Dedifferentiated amniotic fluid mesenchymal stem cell (primary cell): Measurements from ENCODE around the gene PRAF2.

Experiments
- DNase-seq: peaks from one replicate; pipeline ENCODE4 v3.0.0-alpha.2; 2016; ENCODE audit errors: extremely low spot score

Gene PRAF2

DNA sequence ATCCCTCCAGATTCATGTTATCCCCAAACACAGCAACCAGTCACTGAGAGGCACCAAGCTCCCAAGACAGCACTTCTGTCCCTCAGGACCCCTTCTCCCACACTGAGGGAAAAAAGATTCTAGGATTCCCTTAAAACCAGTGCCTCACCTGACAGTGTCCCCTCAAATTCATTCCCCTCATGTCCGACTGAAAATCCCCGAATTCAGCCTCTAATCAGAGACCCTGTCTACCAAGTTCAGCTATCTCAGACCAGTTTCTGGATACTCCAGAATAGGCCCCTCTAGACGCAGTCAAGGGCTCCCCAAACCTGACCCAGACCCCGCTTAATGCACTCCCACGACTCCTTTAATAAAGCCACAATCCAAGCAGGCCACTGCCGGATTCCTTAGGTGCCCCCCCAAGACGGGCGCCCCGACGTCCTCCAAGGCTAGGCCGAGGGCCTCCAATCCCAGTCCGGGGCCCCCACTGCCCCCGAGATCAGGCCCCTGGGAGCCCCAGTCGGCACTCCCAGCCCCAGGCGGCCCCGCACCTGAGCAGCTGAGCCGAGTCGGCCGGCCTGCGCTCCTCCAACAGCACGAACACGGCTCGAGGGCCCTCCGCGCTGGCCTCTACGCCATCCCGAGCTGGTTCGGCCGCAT, 31.1 kb downstream of the PRAF2 start:
- DNase-seq: no peak

DNA sequence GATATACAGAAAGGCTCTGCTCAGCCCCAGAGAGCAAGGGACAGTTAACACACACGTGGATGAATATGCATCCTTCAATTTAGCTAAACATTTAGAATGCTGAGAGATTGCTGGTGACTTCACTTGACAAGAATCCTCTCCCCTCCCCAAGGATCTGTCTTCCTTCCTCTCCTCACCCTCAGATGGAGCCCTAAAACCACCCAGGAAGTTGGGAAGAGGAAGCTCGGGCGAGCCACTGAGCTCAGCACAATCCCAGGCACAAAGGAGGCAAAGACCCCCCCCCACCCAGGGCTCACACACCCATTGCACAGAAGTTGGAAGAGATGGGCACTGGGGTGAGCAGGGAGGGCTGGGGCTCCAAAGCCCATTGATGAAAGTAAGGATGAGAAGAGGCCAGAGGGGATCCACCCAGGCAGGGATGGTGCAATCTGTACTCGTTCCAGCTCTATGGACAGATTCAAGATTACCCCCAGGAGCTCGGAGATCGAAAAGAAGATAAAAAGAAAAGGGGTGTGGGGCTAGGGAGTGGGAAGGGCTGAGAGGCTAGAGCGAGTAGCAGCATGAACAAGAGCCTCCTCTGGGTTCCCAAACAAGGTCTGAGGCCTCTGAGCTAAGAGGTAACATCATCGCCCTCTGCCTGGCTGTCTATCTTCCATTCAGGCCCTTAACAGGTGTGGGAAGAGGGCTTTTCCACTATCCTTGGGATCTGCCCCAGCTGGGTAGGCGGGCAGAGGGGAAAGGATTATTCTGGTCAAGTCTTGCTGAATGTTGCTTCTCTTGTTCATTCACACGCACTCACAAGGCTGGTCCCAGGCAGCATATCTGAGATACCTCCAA, 31.8 kb downstream of the PRAF2 start:
- DNase-seq: peak; percentile 26

DNA sequence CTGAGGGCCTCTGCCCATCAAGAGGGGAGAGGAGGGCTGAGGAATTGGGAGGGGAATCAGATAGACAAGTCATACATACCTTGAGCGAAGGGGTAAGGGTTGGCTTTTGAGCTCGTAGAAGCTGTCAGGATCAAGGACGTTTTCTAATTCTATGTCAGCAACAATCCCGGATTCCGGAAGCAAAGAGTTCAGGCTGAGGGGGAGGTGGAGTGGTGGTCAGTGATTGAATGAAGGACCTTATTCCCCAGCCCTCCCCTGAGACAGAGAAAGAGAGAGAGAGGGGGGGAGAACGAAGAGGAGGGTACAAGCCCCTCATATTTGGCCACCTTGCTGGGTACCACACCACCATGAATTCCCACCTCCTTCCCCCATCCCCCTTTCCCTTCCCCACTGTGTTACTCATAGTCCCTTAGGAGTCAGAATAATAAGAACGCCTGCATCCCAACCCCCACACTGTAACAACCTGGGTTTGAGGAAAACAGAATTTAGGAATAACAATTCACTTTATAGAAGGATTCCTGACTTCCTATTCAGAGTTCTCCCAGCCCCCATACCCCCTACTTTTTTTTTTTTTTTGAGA, 33.3 kb downstream of the PRAF2 start:
- DNase-seq: no peak

DNA sequence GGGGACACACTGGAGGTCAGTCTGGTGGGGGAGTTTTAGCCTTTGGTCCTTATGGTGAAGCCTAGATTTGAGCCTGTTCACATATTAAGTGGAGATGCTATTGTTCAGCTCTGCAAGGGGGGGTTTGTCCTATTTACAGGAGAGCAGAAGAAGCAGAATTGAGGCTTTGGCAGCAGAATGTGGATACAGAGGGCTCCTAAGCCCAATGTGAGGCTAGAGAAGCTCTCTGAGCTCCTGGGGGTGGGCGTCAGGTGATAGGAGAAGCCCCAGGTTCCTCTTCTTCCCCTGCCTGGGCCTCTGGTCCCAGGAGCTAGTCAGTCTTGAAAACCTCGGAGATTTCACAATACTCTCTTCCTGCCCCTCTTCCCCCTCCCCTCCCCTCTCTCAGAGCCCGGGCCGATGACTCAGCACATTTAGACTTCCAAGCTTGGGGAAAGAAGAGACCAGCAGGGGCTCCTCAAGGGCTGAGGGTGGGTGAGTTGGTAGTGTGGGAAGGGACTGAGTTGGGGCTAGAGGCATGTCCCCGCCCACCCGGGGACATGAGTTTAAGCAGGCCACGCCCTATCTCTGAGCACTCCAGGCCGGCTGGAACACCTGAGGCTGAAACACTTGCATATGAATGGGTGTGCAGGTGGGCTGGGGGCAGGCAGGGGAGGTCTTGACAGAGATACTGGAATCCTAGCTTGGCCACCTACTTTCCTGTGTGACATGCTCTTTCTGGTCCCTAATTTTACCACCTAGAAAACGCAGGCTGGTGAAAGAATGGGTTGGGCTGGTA, 34.0 kb downstream of the PRAF2 start:
- peak; percentile 90 for DNase-seq

- peak; percentile 55 for DNase-seq
Observed at GRCh38 chrX:49037883-49038475, 35.8 kb downstream of the PRAF2 start.

DNA sequence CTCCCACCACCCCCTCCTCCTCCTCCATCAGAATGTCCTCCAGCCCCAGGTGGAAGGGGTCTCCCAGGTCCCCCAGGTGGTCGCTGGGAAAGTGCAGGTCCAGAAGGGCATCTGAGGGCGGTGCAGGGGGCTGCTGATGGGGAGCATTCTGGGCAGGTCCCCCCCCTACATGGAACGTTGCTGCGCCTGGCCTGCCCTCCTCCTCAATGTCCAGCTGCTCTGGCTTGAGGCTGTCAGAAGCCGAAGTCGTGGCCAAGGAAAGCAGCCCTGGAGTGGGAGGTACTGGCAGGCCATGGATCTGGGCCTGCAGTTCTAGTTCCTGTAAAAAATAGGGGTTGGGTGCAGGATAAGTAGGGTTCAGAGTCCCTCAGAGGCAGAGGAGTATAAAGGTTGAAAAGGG, 43.5 kb downstream of the PRAF2 start:
- DNase-seq: no peak

GRCh38 chrX:49029876-49030275, 43.9 kb downstream of the PRAF2 start:
- no peak for DNase-seq
